ENCODE measurements around the gene RHBDL1. TPM values are rescaled to one million over a fixed set of nuclear protein-coding genes. Genes with fewer than 3 reads are reported as not detected.
"Not testable (repeated sequence)": the region's sequence is repeated elsewhere in the genome, so short reads cannot be mapped to it uniquely, and the experiment has no call there.

The RHBDL1 gene
- total RNA-seq, 1 donor from 2014 or later, result 5.5 TPM

GRCh38 chr16:684961-685696 is 9.7 kb downstream of the RHBDL1 start:
- DNase-seq (ENCODE audit: low spot score), result no peak

- DNase-seq (ENCODE audit: low spot score), result no peak
These were observed 10.5 kb downstream of the RHBDL1 start for GRCh38 chr16:685967-686366.

GRCh38 chr16:686459-687260 is 11.2 kb downstream of the RHBDL1 start:
- no peak for DNase-seq (ENCODE audit: low spot score)

GRCh38 chr16:687499-687898 is 12.0 kb downstream of the RHBDL1 start:
- no peak for DNase-seq (ENCODE audit: low spot score)

- no peak for DNase-seq (ENCODE audit: low spot score)
These were observed 13.9 kb downstream of the RHBDL1 start for GRCh38 chr16:689175-689897.

- DNase-seq (ENCODE audit: low spot score), result not testable (repeated sequence)
These were observed 15.8 kb downstream of the RHBDL1 start for GRCh38 chr16:691242-691641.

GRCh38 chr16:692356-693108 is 17.1 kb downstream of the RHBDL1 start:
- DNase-seq (ENCODE audit: low spot score), result no peak

GRCh38 chr16:693364-693763 is 17.9 kb downstream of the RHBDL1 start:
- DNase-seq (ENCODE audit: low spot score), result no peak

GRCh38 chr16:693766-694165 is 18.3 kb downstream of the RHBDL1 start:
- DNase-seq (ENCODE audit: low spot score), result no peak

- DNase-seq (ENCODE audit: low spot score), result no peak
These were observed 18.9 kb downstream of the RHBDL1 start for GRCh38 chr16:694187-694862.

GRCh38 chr16:694863-695354 is 19.4 kb downstream of the RHBDL1 start:
- DNase-seq (ENCODE audit: low spot score), result no peak

GRCh38 chr16:695355-696089 is 20.1 kb downstream of the RHBDL1 start:
- peak; percentile 63 for DNase-seq (ENCODE audit: low spot score)

GRCh38 chr16:698911-699671 is 23.6 kb downstream of the RHBDL1 start:
- no peak for DNase-seq (ENCODE audit: low spot score)

GRCh38 chr16:700684-701584 is 25.5 kb downstream of the RHBDL1 start:
- DNase-seq (ENCODE audit: low spot score), result no peak

- DNase-seq (ENCODE audit: low spot score), result no peak
These were observed 26.9 kb downstream of the RHBDL1 start for GRCh38 chr16:702341-702740.

- no peak for DNase-seq (ENCODE audit: low spot score)
These were observed 27.9 kb downstream of the RHBDL1 start for GRCh38 chr16:703406-703805.

GRCh38 chr16:704047-704446 is 28.6 kb downstream of the RHBDL1 start:
- no peak for DNase-seq (ENCODE audit: low spot score)
